Neural progenitor cell (in vitro differentiated cells): ENCODE results near the gene ISY1. TPM values are rescaled to one million over a fixed set of nuclear protein-coding genes. Genes with fewer than 3 reads are reported as not detected.

Experiments
- DNase-seq: peaks from one replicate; pipeline ENCODE4 v3.0.0-alpha.2; 2016; ENCODE audit warnings: low spot score
- H2AFZ ChIP-seq: fragments of 200-600 bp; sonication (generic); replicated peaks from 2 replicates; pipeline ENCODE4 v1.6.1; 2016; ENCODE audit warnings: antibody characterized with exemption
- H3F3A ChIP-seq: fragments of 200-600 bp; sonication (generic); 2 replicates; pipeline ENCODE4 v1.6.1; 2016; ENCODE audit warnings: antibody characterized with exemption, low read depth
- H3K27ac ChIP-seq: fragments of 200-600 bp; sonication (generic); 2 replicates; pipeline ENCODE4 v1.5.1; 2016; ENCODE audit warnings: mild to moderate bottlenecking
- H3K27me3 ChIP-seq: fragments of 200-600 bp; sonication (generic); 2 replicates; pipeline ENCODE4 v1.6.1; 2016; ENCODE audit warnings: mild to moderate bottlenecking, moderate library complexity
- H3K36me3 ChIP-seq: fragments of 200-600 bp; sonication (generic); 2 replicates; pipeline ENCODE4 v1.5.1; 2016
- H3K4me1 ChIP-seq: fragments of 200-600 bp; sonication (generic); 2 replicates; pipeline ENCODE4 v1.6.1; 2016; ENCODE audit warnings: mixed run types
- H3K4me2 ChIP-seq: fragments of 200-600 bp; sonication (generic); 2 replicates; pipeline ENCODE4 v1.6.1; 2016
- H3K4me3 ChIP-seq: fragments of 200-600 bp; sonication (generic); 2 replicates; pipeline ENCODE4 v1.5.1; 2016
- H3K79me2 ChIP-seq: fragments of 200-600 bp; sonication (generic); 2 replicates; pipeline ENCODE4 v1.6.1; 2016; ENCODE audit warnings: low read depth
- H3K9ac ChIP-seq: fragments of 200-600 bp; sonication (generic); 2 replicates; pipeline ENCODE4 v1.6.1; 2016
- H3K9me3 ChIP-seq: fragments of 200-600 bp; sonication (generic); 2 replicates; pipeline ENCODE4 v1.5.1; 2016; ENCODE audit warnings: low read depth
- H4K20me1 ChIP-seq: fragments of 200-600 bp; sonication (generic); 2 replicates; pipeline ENCODE4 v1.6.1; 2016; ENCODE audit warnings: low read depth
- H3K27ac Mint-ChIP-seq: 3 replicates; pipeline ENCODE4 v1.8.0; 2021; ENCODE audit warnings: mixed read lengths
- H3K27me3 Mint-ChIP-seq: 2 replicates; pipeline ENCODE4 v1.8.0; 2022; ENCODE audit warnings: low read depth, mild to moderate bottlenecking, inconsistent platforms, moderate library complexity, mixed read lengths; ENCODE audit not compliant: insufficient read depth
- H3K36me3 Mint-ChIP-seq: 3 replicates; pipeline ENCODE4 v1.8.0; 2021; ENCODE audit warnings: mixed read lengths
- H3K4me1 Mint-ChIP-seq: 3 replicates; pipeline ENCODE4 v1.8.0; 2021; ENCODE audit warnings: mixed read lengths
- H3K4me3 Mint-ChIP-seq: 3 replicates; pipeline ENCODE4 v1.8.0; 2021; ENCODE audit warnings: mild to moderate bottlenecking, moderate library complexity, mixed read lengths
- H3K9me3 Mint-ChIP-seq: 3 replicates; pipeline ENCODE4 v1.8.0; 2020; ENCODE audit warnings: mixed read lengths
- EZH2 ChIP-seq: fragments of 200-600 bp; sonication (generic); IDR thresholded peaks from 2 replicates; pipeline ENCODE4 v1.6.1; 2017; ENCODE audit warnings: antibody characterized with exemption, mild to moderate bottlenecking, moderate library complexity
- EZH2phosphoT487 ChIP-seq: fragments of 200-600 bp; sonication (generic); IDR thresholded peaks from 2 replicates; pipeline ENCODE4 v1.6.1; 2017; ENCODE audit warnings: antibody characterized with exemption
- total RNA-seq: library from RNA; depleted of rRNA; stranded (reverse); fragments of >200 nt; gene quantifications from 2 replicates; pipeline ENCODE4 v1.2.3, GENCODE V29; 2015; ENCODE audit warnings: low replicate concordance
- TF ChIP-seq, protein P1 (sequence below): fragments of 200-600 bp; sonication (generic); IDR thresholded peaks from 2 replicates; pipeline ENCODE4 v1.5.1; 2017; ENCODE audit warnings: antibody characterized with exemption, mild to moderate bottlenecking

Gene ISY1
- total RNA-seq, 1 donor from 2014 or later = 31.9 TPM

DNA sequence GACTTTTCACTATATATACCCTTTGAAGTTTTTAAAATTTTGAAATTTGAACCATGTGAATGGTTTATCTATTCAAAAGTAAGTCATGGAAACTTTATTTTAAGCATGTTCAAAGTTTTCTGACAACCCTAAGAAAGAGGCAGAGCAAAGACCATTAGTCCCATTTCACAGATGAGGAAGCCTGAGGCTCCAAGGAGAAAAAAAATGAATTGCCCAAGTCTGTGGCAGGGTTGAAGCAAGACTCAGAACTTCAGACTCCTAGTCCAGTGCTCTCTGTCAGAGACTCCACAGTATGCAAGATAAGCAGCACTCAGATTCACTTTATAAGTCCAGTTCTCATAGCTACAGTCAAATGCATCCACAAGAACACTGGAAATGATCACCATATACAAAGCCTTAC lies 43.7 kb downstream of the ISY1 start:
- H3K27ac Mint-ChIP-seq = no peak overlapping the region
- Histone ChIP-seq H4K20me1 (peaks cover 30% of the 10 kb centered on the region), H3K9me3 (no peaks in the 10 kb centered on the region), H3K4me2 (no peak overlapping the region), H3K27me3 (no peaks in the 10 kb centered on the region), H3K4me3 (no peak overlapping the region), H3K4me1 (peaks cover 35% of the 10 kb centered on the region), H3F3A (peaks cover 6% of the 10 kb centered on the region), H2AFZ (no peak overlapping the region), H3K9ac (no peak overlapping the region), H3K79me2 (peaks cover 31% of the 10 kb centered on the region), H3K36me3 (no peaks in the 10 kb centered on the region), H3K27ac (no peak overlapping the region)
- no peak overlapping the region for H3K4me3 Mint-ChIP-seq
- TF ChIP-seq EZH2phosphoT487 (no peak), EZH2 (no peak)
- TF ChIP-seq, protein P1, sequence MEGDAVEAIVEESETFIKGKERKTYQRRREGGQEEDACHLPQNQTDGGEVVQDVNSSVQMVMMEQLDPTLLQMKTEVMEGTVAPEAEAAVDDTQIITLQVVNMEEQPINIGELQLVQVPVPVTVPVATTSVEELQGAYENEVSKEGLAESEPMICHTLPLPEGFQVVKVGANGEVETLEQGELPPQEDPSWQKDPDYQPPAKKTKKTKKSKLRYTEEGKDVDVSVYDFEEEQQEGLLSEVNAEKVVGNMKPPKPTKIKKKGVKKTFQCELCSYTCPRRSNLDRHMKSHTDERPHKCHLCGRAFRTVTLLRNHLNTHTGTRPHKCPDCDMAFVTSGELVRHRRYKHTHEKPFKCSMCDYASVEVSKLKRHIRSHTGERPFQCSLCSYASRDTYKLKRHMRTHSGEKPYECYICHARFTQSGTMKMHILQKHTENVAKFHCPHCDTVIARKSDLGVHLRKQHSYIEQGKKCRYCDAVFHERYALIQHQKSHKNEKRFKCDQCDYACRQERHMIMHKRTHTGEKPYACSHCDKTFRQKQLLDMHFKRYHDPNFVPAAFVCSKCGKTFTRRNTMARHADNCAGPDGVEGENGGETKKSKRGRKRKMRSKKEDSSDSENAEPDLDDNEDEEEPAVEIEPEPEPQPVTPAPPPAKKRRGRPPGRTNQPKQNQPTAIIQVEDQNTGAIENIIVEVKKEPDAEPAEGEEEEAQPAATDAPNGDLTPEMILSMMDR = no peak
- DNase-seq = no peak
- H3K27me3 Mint-ChIP-seq = no peaks in the 10 kb centered on the region
- peaks cover 2% of the 10 kb centered on the region for H3K36me3 Mint-ChIP-seq
- H3K4me1 Mint-ChIP-seq = peaks cover 41% of the 10 kb centered on the region
- no peaks in the 10 kb centered on the region for H3K9me3 Mint-ChIP-seq

DNA sequence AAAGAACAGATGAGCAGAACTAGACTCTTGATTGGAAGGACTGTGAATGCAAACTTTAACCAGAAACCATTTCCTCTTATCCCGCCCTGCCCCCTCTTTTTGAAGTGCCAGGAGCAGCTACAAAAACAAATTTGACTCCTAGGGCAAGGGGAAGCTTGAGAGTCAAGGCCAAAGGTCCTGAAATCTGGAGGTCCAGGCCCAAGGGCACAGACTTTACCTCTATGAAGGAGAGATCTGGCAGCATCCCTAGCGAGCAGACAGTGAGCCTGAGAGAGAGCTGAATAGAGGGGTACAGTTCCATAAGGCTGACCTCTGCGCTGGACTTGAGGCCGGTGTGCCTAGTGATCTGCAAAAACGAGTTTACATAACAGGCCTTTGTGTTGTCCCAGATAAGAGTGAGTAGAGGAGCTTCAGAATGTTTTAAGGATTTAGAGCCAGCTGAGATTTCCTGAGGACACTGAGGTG lies 44.3 kb downstream of the ISY1 start:
- H3K4me3 Mint-ChIP-seq = no peak overlapping the region
- H3K4me1 Mint-ChIP-seq = peaks cover 41% of the 10 kb centered on the region
- peaks cover 30% of the 10 kb centered on the region for H4K20me1 ChIP-seq
- TF ChIP-seq EZH2 (no peak), EZH2phosphoT487 (no peak)
- TF ChIP-seq, protein P1 = no peak
- no peaks in the 10 kb centered on the region for H3K27me3 ChIP-seq
- no peak overlapping the region for H3K27ac ChIP-seq
- no peak overlapping the region for H2AFZ ChIP-seq
- H3K9me3 ChIP-seq = no peaks in the 10 kb centered on the region
- H3K4me1 ChIP-seq = peaks cover 35% of the 10 kb centered on the region
- no peak overlapping the region for H3K9ac ChIP-seq
- H3K27me3 Mint-ChIP-seq = no peaks in the 10 kb centered on the region
- H3K79me2 ChIP-seq = peaks cover 31% of the 10 kb centered on the region
- no peak overlapping the region for H3K27ac Mint-ChIP-seq
- no peak overlapping the region for H3K4me3 ChIP-seq
- H3K36me3 Mint-ChIP-seq = peaks cover 2% of the 10 kb centered on the region
- no peaks in the 10 kb centered on the region for H3K9me3 Mint-ChIP-seq
- no peaks in the 10 kb centered on the region for H3K36me3 ChIP-seq
- DNase-seq = peak; percentile 22
- H3F3A ChIP-seq = peaks cover 6% of the 10 kb centered on the region
- H3K4me2 ChIP-seq = no peak overlapping the region

DNA sequence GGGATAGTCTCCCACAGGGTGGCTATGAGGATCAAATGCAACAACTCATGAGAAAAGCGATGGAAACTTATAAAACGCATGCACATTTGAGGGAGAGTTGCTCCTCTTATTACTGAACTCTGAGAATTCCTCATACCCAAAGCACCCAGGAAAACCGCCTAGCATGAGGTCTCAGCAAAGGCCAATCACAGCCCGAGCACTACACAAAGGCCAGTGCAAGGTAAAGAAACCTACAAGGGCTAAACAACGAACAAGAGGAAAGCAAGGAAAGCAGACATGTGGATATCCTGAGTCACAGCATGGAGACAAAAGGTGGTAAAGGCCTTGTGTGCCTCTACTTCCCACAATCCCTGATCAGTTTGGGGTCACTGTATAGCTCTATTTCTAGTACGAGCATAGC lies 46.4 kb downstream of the ISY1 start:
- Histone ChIP-seq H3K79me2 (peaks cover 22% of the 10 kb centered on the region), H3K9me3 (no peaks in the 10 kb centered on the region), H3K9ac (no peak overlapping the region), H3F3A (peaks cover 6% of the 10 kb centered on the region), H3K4me1 (peaks cover 30% of the 10 kb centered on the region), H3K4me3 (no peak overlapping the region), H3K36me3 (no peaks in the 10 kb centered on the region), H3K27ac (no peak overlapping the region), H4K20me1 (peaks cover 29% of the 10 kb centered on the region), H2AFZ (no peak overlapping the region), H3K4me2 (no peak overlapping the region), H3K27me3 (no peaks in the 10 kb centered on the region)
- Mint-ChIP-seq H3K36me3 (peaks cover 2% of the 10 kb centered on the region), H3K4me3 (no peak overlapping the region), H3K27ac (no peak overlapping the region), H3K9me3 (no peaks in the 10 kb centered on the region), H3K27me3 (no peaks in the 10 kb centered on the region), H3K4me1 (peaks cover 30% of the 10 kb centered on the region)
- DNase-seq = no peak
- no peak for TF ChIP-seq EZH2
- TF ChIP-seq EZH2phosphoT487 = no peak
- TF ChIP-seq, protein P1 = no peak
